ENCODE measurements around the gene NKX2-3. TPM values are rescaled to one million over a fixed set of nuclear protein-coding genes. Genes with fewer than 3 reads are reported as not detected.

NKX2-3 gene
- total RNA-seq, 4 donors from 2014 or later: not detected

- TF ChIP-seq CTCF (IDR thresholded peaks at IDR 0.05) (no peak), POLR2A (IDR thresholded peaks at IDR 0.05) (no peak)
- Histone ChIP-seq H3K36me3 (no peaks in the 10 kb centered on the region), H3K4me3 (no peak overlapping the region), H3K4me1 (peaks cover 0 to 2% of the 10 kb centered on the region in 2 donors), H3K27me3 (peaks cover 30 to 93% of the 10 kb centered on the region in 2 donors), H3K9me3 (no peaks in the 10 kb centered on the region), H3K27ac (no peak overlapping the region)
- intact Hi-C loops (cut with DNase I; ENCODE audit: low total_unique reads): no loop called here
- DNase-seq: no peak
These were observed 4.9 kb upstream of the NKX2-3 start for GRCh38 chr10:99527526-99528493.

GRCh38 chr10:99528494-99529441 lies 4.0 kb upstream of the NKX2-3 start:
- Histone ChIP-seq H3K9me3 (no peaks in the 10 kb centered on the region), H3K36me3 (no peaks in the 10 kb centered on the region), H3K4me1 (peaks cover 0 to 7% of the 10 kb centered on the region in 2 donors), H3K27ac (no peak overlapping the region), H3K27me3 (peaks cover 27 to 94% of the 10 kb centered on the region in 2 donors), H3K4me3 (no peak overlapping the region)
- DNase-seq: no peak
- TF ChIP-seq CTCF (IDR thresholded peaks at IDR 0.05): no peak
- no peak for TF ChIP-seq POLR2A (IDR thresholded peaks at IDR 0.05)
- intact Hi-C loops (cut with DNase I; ENCODE audit: low total_unique reads): no loop called here

GRCh38 chr10:99529591-99530107 lies 3.1 kb upstream of the NKX2-3 start:
- no peak for TF ChIP-seq CTCF (IDR thresholded peaks at IDR 0.05)
- no peak for TF ChIP-seq POLR2A (IDR thresholded peaks at IDR 0.05)
- H3K36me3 ChIP-seq: no peaks in the 10 kb centered on the region
- no peak overlapping the region for H3K27ac ChIP-seq
- H3K9me3 ChIP-seq: no peaks in the 10 kb centered on the region
- H3K4me1 ChIP-seq: peaks cover 0 to 7% of the 10 kb centered on the region in 2 donors
- DNase-seq: no peak
- H3K27me3 ChIP-seq: peaks cover 28 to 94% of the 10 kb centered on the region in 2 donors
- no peak overlapping the region for H3K4me3 ChIP-seq
- intact Hi-C loops (cut with DNase I; ENCODE audit: low total_unique reads): no loop called here

GRCh38 chr10:99530108-99531025 lies 2.4 kb upstream of the NKX2-3 start:
- no peaks in the 10 kb centered on the region for H3K36me3 ChIP-seq
- TF ChIP-seq CTCF (IDR thresholded peaks at IDR 0.05) (no peak), POLR2A (IDR thresholded peaks at IDR 0.05) (no peak)
- no peak overlapping the region for H3K27ac ChIP-seq
- no peak for DNase-seq
- peaks cover 29 to 92% of the 10 kb centered on the region in 2 donors for H3K27me3 ChIP-seq
- H3K4me3 ChIP-seq: no peak overlapping the region
- peaks cover 0 to 12% of the 10 kb centered on the region in 2 donors for H3K4me1 ChIP-seq
- H3K9me3 ChIP-seq: no peaks in the 10 kb centered on the region
- intact Hi-C loops (cut with DNase I; ENCODE audit: low total_unique reads): no loop called here

Measured in uterus (tissue), 4 donors.